ENCODE results near the gene ECD.

The ECD gene

DNA sequence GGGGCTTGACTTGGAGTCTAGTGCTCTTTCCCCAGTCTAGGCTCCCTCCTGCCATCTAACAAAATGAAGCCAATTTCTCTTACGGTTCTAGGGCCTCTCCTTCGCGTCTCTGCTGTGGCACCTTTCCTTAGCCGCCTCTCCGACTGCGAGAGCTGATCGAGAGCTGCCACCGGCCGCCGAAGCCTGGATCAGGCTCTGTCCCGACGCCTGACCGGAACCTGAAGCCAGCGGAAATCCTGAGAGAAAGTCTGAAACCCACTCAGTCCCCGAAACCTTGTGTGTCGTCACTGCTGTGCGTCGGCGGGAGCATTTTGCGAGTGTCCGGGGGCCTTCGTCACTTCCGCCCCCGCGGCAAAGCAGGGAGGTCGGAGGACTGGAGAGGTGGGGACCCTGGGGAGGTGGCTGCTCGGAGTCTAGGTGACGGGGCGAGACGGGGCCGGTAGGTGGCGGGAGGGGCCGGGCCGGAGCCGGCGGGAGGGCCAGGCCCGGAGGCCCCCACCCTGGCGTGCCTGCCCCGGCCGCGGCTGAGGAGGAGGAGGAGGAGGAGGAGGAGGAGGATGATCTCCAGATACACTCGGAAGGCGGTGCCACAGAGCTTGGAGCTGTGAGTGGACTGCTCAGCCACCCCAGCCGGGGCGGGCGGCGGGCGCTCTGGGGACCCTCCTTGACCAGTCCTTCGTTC is at the start of gene ECD, which contains the start of gene FAM149B1:
TSS of gene ECD (minus strand) at position 226 of the 682 bp plus-strand sequence. CDS start 4,071 bp downstream, outside the sequence.
TSS of gene FAM149B1 (plus strand) at position 337 of the 682 bp plus-strand sequence. CDS start at position 558, 221 bp downstream.
- peak; percentile 95 for DNase-seq

DNA sequence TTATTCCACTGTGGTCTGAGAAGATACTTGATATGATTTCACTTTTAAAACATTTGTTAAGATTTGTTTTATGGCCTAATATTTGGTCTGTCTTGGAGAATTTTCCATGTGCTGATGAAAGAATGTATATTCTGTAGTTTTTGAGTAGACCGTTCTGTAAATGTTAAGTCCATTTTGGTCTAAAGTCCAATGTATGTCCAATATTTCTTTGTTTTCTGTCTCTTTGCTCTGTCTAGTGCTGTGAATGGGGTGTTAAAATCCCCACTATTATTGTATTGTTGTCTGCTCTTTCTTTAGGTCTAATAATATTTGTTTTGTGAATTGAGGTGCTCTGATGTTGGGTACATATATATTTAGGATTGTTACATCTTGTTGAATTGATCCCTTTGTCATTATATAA is 47.9 kb upstream of the ECD start:
- DNase-seq, result no peak

DNA sequence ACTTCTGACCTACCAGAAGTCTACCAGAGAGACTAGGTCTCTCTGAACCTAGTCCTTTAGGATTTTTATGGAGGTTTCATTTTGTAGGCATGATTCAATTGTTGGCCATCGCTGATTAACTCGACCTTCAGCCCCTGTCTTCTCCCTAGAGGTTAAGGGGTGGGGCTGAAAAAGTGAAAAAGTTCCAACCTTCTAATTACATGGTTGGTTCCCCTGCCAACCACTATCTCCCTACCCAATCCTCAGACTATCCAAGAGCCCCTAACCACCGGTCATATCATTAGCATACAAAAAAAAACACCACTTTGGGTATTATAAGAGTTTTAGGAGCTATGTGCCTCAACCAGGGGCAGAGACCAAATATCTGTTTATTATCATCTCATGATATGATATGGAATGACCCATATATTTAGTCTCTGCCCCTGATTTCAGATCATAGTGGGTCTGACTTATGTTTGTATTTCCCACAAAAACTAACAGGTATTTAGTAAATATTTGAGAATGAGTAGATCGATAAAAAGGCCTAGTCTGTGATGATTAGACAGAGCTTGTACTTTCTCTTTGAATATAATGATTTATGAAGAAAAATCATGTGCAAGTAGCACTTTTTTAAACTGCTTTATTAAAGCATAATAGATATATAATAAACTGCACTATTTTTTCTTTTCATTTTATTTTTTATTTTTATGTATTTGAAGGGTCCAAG is 43.5 kb upstream of the ECD start:
- DNase-seq, result no peak

GRCh38 chr10:73210395-73211105 is 42.7 kb upstream of the ECD start:
- DNase-seq, result no peak

- no peak for DNase-seq
Observed at GRCh38 chr10:73209705-73210104, 41.9 kb upstream of the ECD start.

- no peak for DNase-seq
Observed at GRCh38 chr10:73207883-73208282, 40.1 kb upstream of the ECD start.

DNA sequence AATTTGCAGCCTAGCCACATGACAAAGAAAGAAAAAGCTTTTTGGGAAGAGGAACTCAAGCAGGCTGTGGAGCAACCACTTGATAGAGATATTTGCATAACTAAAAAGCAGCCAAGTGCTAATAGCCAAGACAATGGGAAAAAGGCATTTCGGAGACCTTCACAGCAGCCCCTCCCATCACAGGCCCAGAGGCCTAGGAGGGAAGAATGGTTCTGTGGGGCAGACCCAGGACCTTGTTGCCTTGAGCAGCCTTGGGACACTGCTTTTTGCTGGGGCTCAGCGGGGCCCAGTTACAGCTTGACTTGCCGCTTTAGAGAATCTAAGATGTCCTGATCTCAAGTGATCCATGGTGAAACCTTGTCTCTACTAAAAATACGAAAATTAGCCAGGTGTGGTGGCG is 38.6 kb upstream of the ECD start:
- no peak for DNase-seq

DNA sequence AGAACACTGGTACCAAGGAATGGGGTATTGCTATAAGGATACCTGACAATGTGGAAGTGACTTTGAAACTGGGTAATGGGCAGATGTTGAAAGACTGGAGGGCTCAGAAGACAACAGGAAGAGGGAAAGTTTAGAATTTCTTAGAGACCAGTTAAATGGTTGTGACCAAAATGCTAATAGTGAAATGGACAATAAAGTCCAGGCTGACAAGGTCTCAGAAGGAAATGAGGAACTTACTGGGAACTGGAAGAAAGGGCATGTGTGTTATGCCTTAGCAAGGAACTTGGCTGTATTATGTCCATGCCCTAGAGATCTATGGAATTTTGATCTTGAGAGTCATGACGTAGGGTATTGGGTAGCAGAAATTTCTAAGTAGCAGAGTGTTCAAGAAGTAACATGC is 38.1 kb upstream of the ECD start:
- DNase-seq, result no peak

DNA sequence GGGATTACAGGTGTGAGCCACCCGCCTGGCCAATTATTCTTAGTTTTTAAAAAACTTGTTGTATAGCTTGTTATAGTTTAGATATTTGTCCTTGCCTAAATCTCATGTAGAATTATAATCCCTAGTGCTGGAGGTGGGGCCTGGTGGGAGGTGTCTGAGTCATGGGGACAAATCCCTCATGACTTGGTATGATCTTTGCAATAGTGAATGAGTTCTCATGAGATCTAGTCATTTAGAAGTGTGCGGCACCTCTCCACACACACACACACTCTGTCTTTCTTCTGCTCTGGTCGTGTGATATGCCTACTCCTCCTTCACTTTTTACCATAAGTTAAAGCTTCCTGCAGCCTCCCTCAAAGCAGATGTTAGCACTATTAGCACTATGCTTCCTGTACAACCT is 37.3 kb upstream of the ECD start:
- no peak for DNase-seq

DNA sequence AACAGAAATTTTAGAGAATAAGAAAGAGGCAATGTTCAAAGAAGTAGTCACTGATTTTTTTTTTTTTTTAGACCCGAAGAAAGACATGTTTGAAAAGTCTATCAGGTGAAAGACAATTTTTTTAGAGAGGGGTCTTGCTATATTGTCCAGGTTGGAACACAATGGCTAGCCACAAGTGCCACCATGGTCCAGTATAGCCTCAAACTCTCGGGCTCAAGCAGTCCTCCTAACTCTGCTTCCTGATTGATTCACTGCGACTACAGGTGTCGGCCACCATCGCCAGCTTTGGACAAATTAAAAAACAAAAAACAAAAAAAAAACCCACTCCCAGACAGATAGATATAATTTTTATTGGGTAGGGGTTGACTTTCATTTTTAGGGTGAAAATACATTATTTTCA is 22.4 kb upstream of the ECD start:
- DNase-seq, result no peak

GRCh38 chr10:73186266-73186665 is 18.5 kb upstream of the ECD start:
- DNase-seq, result no peak

DNA sequence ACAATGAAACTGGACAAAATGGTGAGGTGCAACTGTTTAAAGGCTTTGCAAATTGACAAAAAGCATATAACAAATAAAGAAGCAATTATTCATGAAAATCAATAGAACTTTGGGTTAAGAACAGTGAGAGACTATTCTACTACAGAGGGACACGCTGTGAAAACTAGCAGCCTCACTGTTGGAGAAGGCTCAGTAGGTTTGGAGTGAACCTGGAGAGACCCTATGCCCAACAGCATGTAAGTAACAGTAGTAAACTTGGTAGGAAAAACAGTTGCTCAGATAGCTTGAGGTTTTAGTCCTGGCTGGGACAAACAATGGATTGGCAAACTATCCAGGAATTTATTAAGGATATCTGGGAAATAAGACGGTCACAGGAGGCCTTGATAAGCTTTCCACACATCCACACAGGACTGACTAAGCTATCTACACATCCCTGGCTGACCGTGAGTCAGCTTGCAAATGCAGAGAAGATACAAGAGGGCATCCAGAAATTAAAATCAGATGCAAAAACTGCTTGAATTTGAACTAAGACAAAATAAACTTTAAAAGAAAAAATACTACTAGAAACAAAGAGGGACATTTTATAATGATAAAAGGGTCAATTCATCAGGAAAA is 16.0 kb upstream of the ECD start:
- DNase-seq, result no peak

DNA sequence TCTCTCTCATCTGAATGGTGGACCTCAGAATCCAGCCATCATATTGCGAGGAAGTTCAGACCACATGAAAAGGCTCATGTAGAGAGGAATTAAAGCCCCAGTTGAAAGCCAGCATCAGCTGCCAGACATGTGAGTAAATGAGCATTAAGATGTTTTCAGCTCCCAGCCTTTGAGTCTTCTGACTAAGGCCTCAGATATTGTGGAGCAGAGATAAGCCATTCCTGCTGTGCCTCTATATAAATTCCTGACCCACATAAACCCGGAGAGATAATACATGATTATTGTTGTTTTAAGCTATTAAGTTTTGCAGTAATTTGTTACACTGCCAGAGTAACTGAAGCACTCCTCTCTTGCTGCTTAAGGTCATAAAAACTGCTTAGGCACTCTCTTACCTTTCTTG is 14.8 kb upstream of the ECD start:
- DNase-seq, result no peak

GRCh38 chr10:73174148-73174925 is 6.5 kb upstream of the ECD start:
- DNase-seq, result no peak

DNA sequence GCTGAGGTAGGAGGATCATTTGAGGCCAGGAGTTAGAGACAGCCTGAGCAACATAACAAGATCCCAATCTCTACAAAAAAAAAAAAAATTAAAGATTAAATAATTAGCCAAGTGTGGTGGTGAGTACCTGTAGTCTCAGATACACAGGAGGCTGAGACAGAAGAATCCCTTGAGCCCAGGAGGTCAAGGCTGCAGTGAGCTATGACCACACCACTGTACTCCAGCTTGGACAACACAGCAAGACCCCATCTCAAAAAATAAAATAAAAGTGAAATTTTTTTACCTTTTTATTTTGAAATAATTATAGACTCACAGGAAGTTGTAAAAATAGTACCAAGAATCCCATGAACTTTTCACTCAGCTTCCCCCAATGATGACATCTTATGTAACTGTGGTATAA is 5.1 kb upstream of the ECD start:
- no peak for DNase-seq

- DNase-seq, result no peak
Observed at GRCh38 chr10:73169320-73169719, 1.5 kb upstream of the ECD start.

DNA sequence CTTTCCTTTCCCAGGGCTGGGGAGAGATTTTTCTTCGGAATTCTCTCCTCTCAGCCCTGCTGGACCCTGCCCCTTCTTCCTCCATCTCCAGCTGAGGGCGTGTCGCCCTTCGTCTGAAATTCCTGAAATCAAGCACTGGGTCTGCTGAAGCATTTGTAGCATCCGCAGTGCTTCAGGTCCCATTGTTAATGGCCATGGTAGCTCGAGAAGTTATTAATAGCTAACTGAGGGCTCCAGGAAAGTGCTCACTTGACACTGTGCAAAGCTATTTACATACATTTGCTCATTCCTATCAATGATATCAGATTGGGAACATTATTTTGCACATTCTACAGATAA is 626 bp upstream of the ECD start:
- no peak for DNase-seq

GRCh38 chr10:73167458-73167782 is 388 bp downstream of the ECD start:
- DNase-seq, result no peak

DNA sequence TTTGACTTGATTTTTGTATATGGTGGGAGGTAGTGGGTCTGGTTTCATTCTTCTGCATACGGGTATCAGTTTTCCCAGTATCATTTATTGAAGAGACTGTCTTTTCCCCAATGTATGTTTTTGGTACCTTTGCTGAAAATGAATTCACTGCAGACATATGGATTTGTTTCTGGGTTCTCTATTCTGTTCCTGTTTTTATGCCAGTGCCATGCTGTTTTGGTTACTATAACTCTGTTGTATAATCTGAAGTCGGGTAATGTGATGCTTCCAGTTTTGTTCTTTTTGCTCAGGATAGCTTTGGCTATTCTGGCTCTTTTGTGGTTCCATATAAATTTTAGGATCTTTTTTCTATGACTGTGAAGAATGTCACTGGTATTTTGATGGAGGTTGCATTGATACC is 836 bp downstream of the ECD start:
- DNase-seq, result no peak

- no peak for DNase-seq
Observed at GRCh38 chr10:73163096-73163495, 4.7 kb downstream of the ECD start.

GRCh38 chr10:73161662-73162061 is 6.1 kb downstream of the ECD start:
- DNase-seq, result no peak

DNA sequence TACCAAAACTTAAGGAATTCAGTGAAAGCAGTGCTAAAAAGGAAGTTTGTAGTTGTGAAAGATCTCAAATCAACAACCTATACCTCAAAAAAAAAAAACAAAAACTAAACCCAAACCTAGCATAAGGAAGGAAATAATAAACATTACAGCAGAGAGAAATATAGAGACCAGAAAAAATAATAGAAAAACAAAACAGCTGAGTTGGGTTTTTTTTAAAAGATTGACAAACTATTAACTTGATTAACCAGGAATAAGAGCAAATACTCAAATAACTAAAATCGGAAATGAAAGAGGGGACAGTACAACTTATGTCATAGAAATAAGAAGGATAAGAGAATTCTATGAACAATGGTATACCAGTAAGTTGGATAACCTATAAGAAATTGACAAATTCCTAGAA is 6.7 kb downstream of the ECD start:
- no peak for DNase-seq

DNA sequence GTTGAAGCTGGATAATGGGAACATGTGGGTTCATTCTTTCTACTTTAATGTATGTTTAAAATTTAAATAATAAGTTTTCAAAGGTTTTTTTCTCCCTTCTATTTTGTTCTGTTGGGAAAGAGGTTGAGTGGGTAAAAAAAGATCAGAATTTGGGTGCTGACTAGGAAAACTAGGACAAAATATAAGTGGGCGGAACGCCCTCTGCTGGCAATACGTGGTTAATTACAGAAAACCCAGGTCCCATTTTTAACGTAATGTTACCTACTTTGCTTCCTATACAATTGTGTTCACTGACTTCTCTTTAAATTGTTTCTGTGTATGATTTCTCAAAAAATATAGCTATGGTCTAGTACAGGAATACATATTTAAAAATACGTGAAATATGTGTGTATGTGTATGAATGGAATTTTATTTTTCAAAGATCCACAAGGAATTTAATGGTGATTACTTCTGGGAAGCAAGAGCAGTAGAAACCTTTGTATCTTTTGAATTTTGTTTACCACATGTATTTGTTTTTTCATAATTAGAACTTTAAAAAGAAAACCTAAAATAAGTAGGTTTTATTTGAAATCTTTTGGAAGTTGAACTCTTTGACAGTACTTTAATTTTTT is 8.7 kb downstream of the ECD start:
- peak; percentile 70 for DNase-seq
